Spleen (tissue), 11 donors: Measurements from ENCODE around the gene C3orf22. TPM values are rescaled to one million over a fixed set of nuclear protein-coding genes. Genes with fewer than 3 reads are reported as not detected.

Experiments
- DNase-seq: peaks from one replicate; pipeline ENCODE4 v3.0.0-alpha.2; 2020
- H3K27ac ChIP-seq, 8 donors: fragments of 200-600 bp; sonication (generic) in 7 of 8; 1 replicate in 4 of 8; 2 replicates in 4 of 8; pipeline versions ENCODE4 v1.5.0 to v1.8.0; 2016 to 2021; ENCODE audit warnings: inconsistent platforms in 4 of 8, mild to moderate bottlenecking in 4 of 8, moderate library complexity in 1 of 8
- H3K27me3 ChIP-seq, 7 donors: fragments of 200-600 bp; sonication (generic) in 6 of 7; replicated peaks in 1 of 7; 1 replicate in 4 of 7; 2 replicates in 3 of 7; pipeline versions ENCODE4 v1.5.0 to v1.8.0; 2016 to 2021; ENCODE audit warnings: inconsistent platforms in 3 of 7, mild to moderate bottlenecking in 1 of 7
- H3K36me3 ChIP-seq, 6 donors: fragments of 200-600 bp; sonication (generic) in 5 of 6; 1 replicate in 4 of 6; 2 replicates in 2 of 6; pipeline versions ENCODE4 v1.5.0 to v1.8.0; 2016 to 2021; ENCODE audit warnings: inconsistent platforms in 2 of 6
- H3K4me1 ChIP-seq, 6 donors: fragments of 200-600 bp; sonication (generic) in 5 of 6; 1 replicate in 3 of 6; 2 replicates in 3 of 6; pipeline versions ENCODE4 v1.5.0 to v1.8.0; 2016 to 2021; ENCODE audit warnings: inconsistent platforms in 3 of 6
- H3K4me3 ChIP-seq, 8 donors: fragments of 200-600 bp; sonication (generic) in 7 of 8; 1 replicate in 4 of 8; 2 replicates in 4 of 8; pipeline versions ENCODE4 v1.5.0 to v1.8.0; 2016 to 2021; ENCODE audit warnings: inconsistent platforms in 4 of 8, mild to moderate bottlenecking in 4 of 8, moderate library complexity in 2 of 8
- H3K9me3 ChIP-seq, 8 donors: fragments of 200-600 bp; sonication (generic) in 7 of 8; 1 replicate in 4 of 8; 2 replicates in 4 of 8; pipeline versions ENCODE4 v1.5.0 to v1.8.0; 2016 to 2021; ENCODE audit warnings: inconsistent platforms in 4 of 8
- CTCF ChIP-seq, 11 experiments: fragments of 200-600 bp in 7 of 11; fragments of 450-650 bp in 4 of 11; sonication (generic) in 4 of 11; IDR thresholded peaks in 8 of 11; conservative IDR thresholded peaks in 3 of 11; 1 replicate in 7 of 11; 2 replicates in 4 of 11; pipeline versions ENCODE4 v1.4.0 to v1.8.0; 2016 to 2021; ENCODE audit warnings: antibody characterized with exemption in 11 of 11, inconsistent platforms in 4 of 11, mild to moderate bottlenecking in 1 of 11
- POLR2A ChIP-seq, 3 donors: fragments of 450-650 bp; IDR thresholded peaks; one replicate each; pipeline ENCODE4 v1.5.1; 2017; ENCODE audit warnings: antibody characterized with exemption in 3 of 3, mild to moderate bottlenecking in 1 of 3
- POLR2AphosphoS5 ChIP-seq, 3 donors: sonication (generic); formaldehyde crosslinking; IDR thresholded peaks; one replicate each; pipeline ENCODE4 v1.5.1; 2017; ENCODE audit warnings: antibody characterized with exemption in 3 of 3
- WGBS, 5 donors: extraction: QIAGEN DNeasy Blood & Tissue Kit in 3 of 5; methylation state at CpG; one replicate each; pipeline versions ENCODE4 v1.1.5 to v1.1.7; 2013 to 2018; 5-methylcytosine and 5-hydroxymethylcytosine counted together
- intact Hi-C: fragments of 100-400 bp; cut with DNase I; formaldehyde crosslinking; loops from one replicate; pipeline ENCODE4 v1.15.0; 2023; ENCODE audit warnings: low total_unique reads
- polyA plus RNA-seq, 3 donors: library from polyadenylated mRNA; stranded (reverse); fragments of 200-250 nt; gene quantifications; one replicate each; pipeline ENCODE4 v1.2.1, GENCODE V29; 2013
- total RNA-seq, 7 donors: library from RNA; depleted of rRNA in 3 of 7; stranded (reverse); fragments of >200 nt in 3 of 7; fragmentation: NEBNext Ultra II Directional in 4 of 7; extraction: Animal tissue kit (Norgen Biotek cat#: 25700) in 4 of 7; gene quantifications; one replicate each; pipeline versions ENCODE4 v1.1.0 to v1.2.1, GENCODE V29; 2016 to 2021
- donor health status: healthy with polysubstance abuse.
- donor health status: DM: no; HTN: no; CAD: no; lungs with moderate emphysema.
- donor health status: DM: no; HTN: no; CAD: no.
- donor health status: Bipolar disorder and iron deficiency.
- donor health status: healthy.
- donor health status: DM: no; HTN: no; CAD: no.
- donor health status: DM: yes; HTN: yes; CAD: no.

C3orf22 gene
- total and polyA plus RNA-seq, 10 donors = not detected

- H3K4me3 ChIP-seq = no peak overlapping the region
- intact Hi-C loops = no loop called here
- no peaks in the 10 kb centered on the region for H3K9me3 ChIP-seq
- TF ChIP-seq CTCF (IDR thresholded peaks at IDR 0.05 in 8 of 11, conservative IDR thresholded peaks at IDR 0.05 in 3 of 11) (no peak), POLR2AphosphoS5 (IDR thresholded peaks at IDR 0.05) (no peak), POLR2A (IDR thresholded peaks at IDR 0.05) (no peak)
- peaks cover 0 to 12% (median 5%) of the 10 kb centered on the region in 6 donors for H3K4me1 ChIP-seq
- H3K36me3 ChIP-seq = no peaks in the 10 kb centered on the region
- peaks cover 0 to 27% (median 0%) of the 10 kb centered on the region in 7 donors for H3K27me3 ChIP-seq
- WGBS, 5 donors = 81 to 85% (median 82%) methylated on average over 11 to 15 of the region's 15 CpGs
- no peak overlapping the region for H3K27ac ChIP-seq
- peak; percentile 64 for DNase-seq
Measured at GRCh38 chr3:126517986-126518778, 40.5 kb downstream of the C3orf22 start.

GRCh38 chr3:126517291-126517951 lies 41.3 kb downstream of the C3orf22 start, which contains the start of gene UROC1:
Gene UROC1 (minus strand): TSS chr3:126517773. CDS start chr3:126517719, 54 bp downstream.
- no peak within 1 kb of the TSS for H3K27ac ChIP-seq
- H3K36me3 ChIP-seq = no peaks in the 10 kb centered on the region
- H3K4me1 ChIP-seq = peaks cover 0 to 5% (median 3%) of the 10 kb centered on the region in 6 donors
- intact Hi-C loops = no loop called here
- DNase-seq = peak; percentile 65
- TF ChIP-seq CTCF (IDR thresholded peaks at IDR 0.05 in 8 of 11, conservative IDR thresholded peaks at IDR 0.05 in 3 of 11) (no peak), POLR2AphosphoS5 (IDR thresholded peaks at IDR 0.05) (no peak), POLR2A (IDR thresholded peaks at IDR 0.05) (no peak)
- WGBS, 5 donors = 85 to 94% (median 89%) methylated on average over 11 to 16 of the region's 16 CpGs
- H3K27me3 ChIP-seq = peaks cover 0 to 19% (median 0%) of the 10 kb centered on the region in 7 donors
- H3K4me3 ChIP-seq = no peak within 1 kb of the TSS
- H3K9me3 ChIP-seq = no peaks in the 10 kb centered on the region

- DNase-seq = no peak
- Histone ChIP-seq H3K4me1 (no peaks in the 10 kb centered on the region), H3K4me3 (no peak overlapping the region), H3K9me3 (no peaks in the 10 kb centered on the region), H3K36me3 (no peaks in the 10 kb centered on the region), H3K27me3 (peaks cover 0 to 17% (median 0%) of the 10 kb centered on the region in 7 donors), H3K27ac (no peak overlapping the region)
- 77 to 90% (median 89%) methylated on average over 5 to 9 of the region's 9 CpGs for WGBS, 5 donors
- no peak for TF ChIP-seq CTCF (IDR thresholded peaks at IDR 0.05 in 8 of 11, conservative IDR thresholded peaks at IDR 0.05 in 3 of 11)
- TF ChIP-seq POLR2A (IDR thresholded peaks at IDR 0.05) = no peak
- no peak for TF ChIP-seq POLR2AphosphoS5 (IDR thresholded peaks at IDR 0.05)
- intact Hi-C loops = no loop called here
Measured at GRCh38 chr3:126516936-126517290, 41.8 kb downstream of the C3orf22 start.
